H1 (cell line): Measurements from ENCODE around the gene FMNL1. TPM values are rescaled to one million over a fixed set of nuclear protein-coding genes. Genes with fewer than 3 reads are reported as not detected.

ENCODE experiments used
- CTCF ChIA-PET: fragments of 300-600 bp; sonication (Branson Sonifier 250); formaldehyde crosslinking; loops from one replicate; lab custom pipeline; 2021; ENCODE audit not compliant: partially characterized antibody; lab: Charles Lee
- POLR2A ChIA-PET: fragments of 300-600 bp; sonication (Branson Sonifier 250); formaldehyde crosslinking; loops from one replicate; lab custom pipeline; 2021; ENCODE audit warnings: inconsistent platforms; ENCODE audit not compliant: partially characterized antibody; lab: Charles Lee
- DNase-seq, 2 experiments: peaks; one replicate each; pipeline versions ENCODE4 v3.0.0 to v3.0.0-alpha.2; 2010 to 2022; ENCODE audit warnings: low spot score in 2 of 2, low read depth in 1 of 2, mixed read lengths in 1 of 2
- FAIRE-seq: peaks from 2 replicates; lab custom pipeline; 2011; peaks lifted over from hg19 to GRCh38; lab: Jason Lieb, UNC
- H2AFZ ChIP-seq: 2 replicates; pipeline ENCODE4 v1.8.1; 2012; ENCODE audit warnings: low read length, inconsistent platforms
- H2AK5ac ChIP-seq: 2 replicates; pipeline ENCODE4 v1.6.1; 2013; ENCODE audit warnings: low read depth, low read length
- H2BK120ac ChIP-seq: replicated peaks from 2 replicates; pipeline ENCODE3; 2013; ENCODE audit warnings: low read depth, low read length, inconsistent platforms
- H2BK12ac ChIP-seq: 2 replicates; pipeline ENCODE4 v1.6.1; 2013; ENCODE audit warnings: low read depth, low read length
- H2BK15ac ChIP-seq: 2 replicates; pipeline ENCODE4 v1.6.1; 2013; ENCODE audit warnings: low read length
- H2BK20ac ChIP-seq: 2 replicates; pipeline ENCODE4 v1.6.1; 2013; ENCODE audit warnings: low read length
- H2BK5ac ChIP-seq: 2 replicates; pipeline ENCODE4 v1.6.1; 2013; ENCODE audit warnings: low read depth, low read length
- H3K14ac ChIP-seq: 2 replicates; pipeline ENCODE4 v1.6.1; 2013; ENCODE audit warnings: inconsistent platforms; ENCODE audit not compliant: insufficient read length
- H3K18ac ChIP-seq: 2 replicates; pipeline ENCODE4 v1.6.1; 2013; ENCODE audit warnings: low read length; ENCODE audit errors: extremely low read depth
- H3K23ac ChIP-seq: 2 replicates; pipeline ENCODE4 v1.6.1; 2013; ENCODE audit warnings: inconsistent platforms; ENCODE audit not compliant: insufficient read length
- H3K23me2 ChIP-seq: 2 replicates; pipeline ENCODE4 v1.6.1; 2013; ENCODE audit warnings: low read depth, low read length
- H3K27ac ChIP-seq: 2 replicates; pipeline ENCODE4 v1.6.1; 2011; ENCODE audit warnings: low read depth, low read length, inconsistent platforms
- H3K27me3 ChIP-seq, 4 experiments: replicated peaks in 1 of 4; 1 replicate in 1 of 4; 2 replicates in 3 of 4; pipeline versions ENCODE4 v1.6.1 to v1.8.1; 2011 to 2013; ENCODE audit warnings: low read length in 3 of 4, mild to moderate bottlenecking in 3 of 4, inconsistent platforms in 2 of 4, mixed read lengths in 2 of 4, moderate library complexity in 1 of 4; ENCODE audit not compliant: control insufficient read depth in 3 of 4, insufficient read depth in 3 of 4; ENCODE audit errors: extremely low read depth in 1 of 4
- H3K36me3 ChIP-seq, 4 experiments: 2 replicates each; pipeline versions ENCODE4 v1.6.1 to v1.8.1; 2011 to 2013; ENCODE audit warnings: mild to moderate bottlenecking in 4 of 4, low read length in 3 of 4, moderate library complexity in 2 of 4, control low read depth in 1 of 4, inconsistent platforms in 1 of 4; ENCODE audit not compliant: insufficient read depth in 4 of 4, control insufficient read depth in 2 of 4
- H3K4ac ChIP-seq: replicated peaks from 2 replicates; pipeline ENCODE3; 2013; ENCODE audit warnings: low read length, low read depth, mixed read lengths, inconsistent platforms; ENCODE audit not compliant: insufficient read length
- H3K4me1 ChIP-seq, 4 experiments: replicated peaks in 1 of 4; 1 replicate in 1 of 4; 2 replicates in 3 of 4; pipeline versions ENCODE4 v1.6.1 to v1.8.1; 2011 to 2013; ENCODE audit warnings: low read length in 3 of 4, inconsistent platforms in 2 of 4, mixed read lengths in 1 of 4; ENCODE audit not compliant: insufficient read depth in 4 of 4, control insufficient read depth in 3 of 4
- H3K4me2 ChIP-seq, 2 experiments: 2 replicates each; pipeline versions ENCODE4 v1.6.1 to v1.8.1; 2011 to 2013; ENCODE audit warnings: low read depth in 2 of 2, low read length in 2 of 2, control low read depth in 1 of 2, inconsistent platforms in 1 of 2, mild to moderate bottlenecking in 1 of 2; ENCODE audit not compliant: insufficient read depth in 1 of 2
- H3K4me3 ChIP-seq, 4 experiments: fragments of 200-600, 300-600 bp in 1 of 4; sonication (generic), shearing (Covaris generic), sonication (Bioruptor Twin) in 1 of 4; 2 replicates each; pipeline versions ENCODE4 v1.5.1 to v1.8.1; 2011 to 2016; ENCODE audit warnings: low read length in 4 of 4, low read depth in 3 of 4, control low read depth in 2 of 4, inconsistent platforms in 2 of 4, mild to moderate bottlenecking in 2 of 4, mixed read lengths in 1 of 4, moderate library complexity in 1 of 4; ENCODE audit not compliant: insufficient read depth in 2 of 4; ENCODE audit errors: extremely low read depth in 1 of 4
- H3K56ac ChIP-seq: replicated peaks from 2 replicates; pipeline ENCODE3; 2013; ENCODE audit warnings: low read depth, mild to moderate bottlenecking, mixed read lengths, low read length, inconsistent platforms; ENCODE audit not compliant: insufficient read length
- H3K79me1 ChIP-seq: 2 replicates; pipeline ENCODE4 v1.6.1; 2013; ENCODE audit warnings: low read depth, low read length, control low read depth
- H3K79me2 ChIP-seq, 2 experiments: 2 replicates each; pipeline versions ENCODE4 v1.6.1 to v1.8.1; 2012 to 2013; ENCODE audit warnings: low read length in 2 of 2, mild to moderate bottlenecking in 2 of 2, inconsistent platforms in 1 of 2; ENCODE audit not compliant: insufficient read depth in 2 of 2, control insufficient read depth in 1 of 2
- H3K9ac ChIP-seq, 4 experiments: replicated peaks in 1 of 4; 1 replicate in 1 of 4; 2 replicates in 3 of 4; pipeline versions ENCODE4 v1.6.1 to v1.8.1; 2011 to 2013; ENCODE audit warnings: low read depth in 3 of 4, low read length in 3 of 4, control low read depth in 2 of 4, mild to moderate bottlenecking in 2 of 4, moderate library complexity in 2 of 4, inconsistent platforms in 1 of 4; ENCODE audit errors: extremely low read depth in 1 of 4
- H3K9me3 ChIP-seq, 2 experiments: 2 replicates each; pipeline versions ENCODE4 v1.6.1 to v1.8.1; 2012 to 2013; ENCODE audit warnings: mild to moderate bottlenecking in 2 of 2, moderate library complexity in 2 of 2, control low read depth in 1 of 2, inconsistent platforms in 1 of 2, low read depth in 1 of 2, low read length in 1 of 2, mixed read lengths in 1 of 2; ENCODE audit not compliant: insufficient read depth in 2 of 2
- H4K20me1 ChIP-seq, 2 experiments: replicated peaks in 1 of 2; 2 replicates each; pipeline versions ENCODE3 to v1.8.1; 2011 to 2013; ENCODE audit warnings: inconsistent platforms in 2 of 2, low read length in 2 of 2, mild to moderate bottlenecking in 1 of 2; ENCODE audit not compliant: insufficient read depth in 2 of 2, control insufficient read depth in 1 of 2
- H4K5ac ChIP-seq: 2 replicates; pipeline ENCODE4 v1.6.1; 2013; ENCODE audit warnings: low read length, low read depth, mixed read lengths, inconsistent platforms; ENCODE audit not compliant: insufficient read length
- H4K8ac ChIP-seq: 2 replicates; pipeline ENCODE4 v1.8.0; 2013; ENCODE audit warnings: mild to moderate bottlenecking, moderate library complexity, low read length, inconsistent platforms; ENCODE audit not compliant: insufficient read depth; ENCODE audit errors: extremely low read depth
- H4K91ac ChIP-seq: replicated peaks from 2 replicates; pipeline ENCODE3; 2013; ENCODE audit warnings: low read length, mixed read lengths, inconsistent platforms; ENCODE audit not compliant: insufficient read length
- BRCA1 ChIP-seq: IDR thresholded peaks from 2 replicates; pipeline ENCODE4 v1.6.1; 2012; ENCODE audit warnings: low read depth, low read length, improper control_type of control experiment
- SP1 ChIP-seq: IDR thresholded peaks from 2 replicates; pipeline ENCODE4 v1.6.1; 2011; ENCODE audit warnings: low read depth, low read length
- USF2 ChIP-seq: IDR thresholded peaks from 2 replicates; pipeline ENCODE4 v1.6.1; 2011; ENCODE audit warnings: low read length, improper control_type of control experiment
- WGBS, 2 experiments: shearing (Covaris generic) in 1 of 2; methylation state at CpG; one replicate each; pipeline versions ENCODE4 v1.1.6 to v1.1.7; 2013 to 2015; ENCODE audit warnings: low lambda C conversion rate in 2 of 2, mixed read lengths in 2 of 2, inconsistent platforms in 1 of 2, low coverage in 1 of 2, missing lambda C conversion rate in 1 of 2; ENCODE audit not compliant: insufficient replicate concordance in 2 of 2, insufficient coverage in 1 of 2, insufficient read length in 1 of 2; ENCODE audit errors: extremely low coverage in 1 of 2, missing lambda C conversion rate in 1 of 2; 5-methylcytosine and 5-hydroxymethylcytosine counted together
- polyA plus RNA-seq, 7 experiments: library from polyadenylated mRNA; depleted of rRNA in 3 of 7; stranded (reverse) in 5 of 7; unstranded in 2 of 7; fragments of >200 nt in 5 of 7; fragments of 200-250 nt in 2 of 7; gene quantifications; 1 replicate in 5 of 7; 2 replicates in 1 of 7; 4 replicates in 1 of 7; pipeline versions ENCODE4 v1.2.1 to v1.2.3, GENCODE V29; 2011 to 2013; ENCODE audit warnings: missing spikeins in 2 of 7, mixed read lengths in 2 of 7
- total RNA-seq: library from RNA; stranded (reverse); fragmentation: NEBNext Ultra II Directional; extraction: Animal tissue kit (Norgen Biotek cat#: 25700); gene quantifications from 2 replicates; pipeline ENCODE4 v1.2.1, GENCODE V29; 2021

The FMNL1 gene
- total and polyA plus RNA-seq, 2 of the 8 experiments (the other 6 are each of a cell fraction or from before 2014, with no cell fraction given), result 2.5 to 8.6 TPM

GRCh38 chr17:45242029-45242414, 20.3 kb downstream of the FMNL1 start:
- H3K4ac ChIP-seq, result no peak overlapping the region
- no peak overlapping the region for H4K91ac ChIP-seq
- H3K23ac ChIP-seq, result no peak overlapping the region
- peak overlapping the region; percentile 55 to 77 for H3K4me2 ChIP-seq
- no peak for FAIRE-seq
- peak overlapping the region; percentile 14 to 73 (median 38); a peak in 5 of 8 replicates for H3K4me3 ChIP-seq
- no peak overlapping the region for H2BK12ac ChIP-seq
- ChIA-PET POLR2A (interaction anchor here (0.7 to 4.5 kb wide), 7 partner anchors 11 to 93 kb away, joined by 3 to 24 read pairs (median 6); partner anchors contain the start of genes HEXIM1 and HEXIM2), CTCF (interaction anchor here (1.2 to 22.1 kb wide), 7 partner anchors 7 to 143 kb away, joined by 3 to 362 read pairs (median 15); no protein-coding TSS in a partner anchor)
- H3K36me3 ChIP-seq, result no peaks in the 10 kb centered on the region
- H3K23me2 ChIP-seq, result peaks cover 14% of the 10 kb centered on the region; the same call in 1 of the 2 replicates
- H3K9ac ChIP-seq, result no peak overlapping the region
- H2BK20ac ChIP-seq, result no peak overlapping the region
- no peaks in the 10 kb centered on the region for H3K79me2 ChIP-seq
- peaks cover 1 to 3% of the 10 kb centered on the region in 2 experiments for H4K20me1 ChIP-seq
- H4K8ac ChIP-seq, result no peak overlapping the region
- H3K14ac ChIP-seq, result no peak overlapping the region
- no peak overlapping the region for H3K18ac ChIP-seq
- H3K27me3 ChIP-seq, result peaks cover 0 to 25% (median 18%) of the 10 kb centered on the region in 4 experiments; a peak in 6 of 7 replicates
- peaks cover 0 to 21% (median 14%) of the 10 kb centered on the region in 4 experiments; a peak in 6 of 7 replicates for H3K4me1 ChIP-seq
- no peak overlapping the region for H3K27ac ChIP-seq
- no peak overlapping the region for H2BK120ac ChIP-seq
- DNase-seq, result no peak
- no peak for TF ChIP-seq USF2
- no peak for TF ChIP-seq SP1
- no peak for TF ChIP-seq BRCA1
- no peaks in the 10 kb centered on the region for H3K79me1 ChIP-seq
- H4K5ac ChIP-seq, result peak overlapping the region; percentile 9
- no peak overlapping the region for H2BK15ac ChIP-seq
- H3K9me3 ChIP-seq, result no peaks in the 10 kb centered on the region
- WGBS, 2 experiments, result 67% methylated on average over 2 of the region's 18 CpGs; no CpG with 5 or more reads in 1 of the 2 experiments
- no peak overlapping the region for H3K56ac ChIP-seq
- H2AFZ ChIP-seq, result no peak overlapping the region
- H2BK5ac ChIP-seq, result no peak overlapping the region
- no peak overlapping the region for H2AK5ac ChIP-seq
